A549 (cell line): ENCODE data around the gene OGFOD2. TPM values are rescaled to one million over a fixed set of nuclear protein-coding genes. Genes with fewer than 3 reads are reported as not detected.

Experiments
- ATAC-seq, 2 experiments: fragments of 200-7000 bp in 1 of 2; fragments of >200 bp in 1 of 2; cut with Nextera tagmentation in 1 of 2; cut with Tn5 transposase in 1 of 2; 3 replicates each; pipeline versions ENCODE4 v1.8.0 to v1.9.1; 2018 to 2020; ENCODE audit warnings: mild to moderate bottlenecking in 1 of 2, moderate library complexity in 1 of 2
- CTCF ChIA-PET: fragments of 300-600 bp; sonication (Branson Sonifier 250); formaldehyde crosslinking; extraction: SDS; loops from one replicate; lab custom pipeline; 2021; ENCODE audit warnings: antibody characterized with exemption, inconsistent platforms; lab: Yijun Ruan, JAX
- POLR2A ChIA-PET: fragments of 350-600 bp; formaldehyde crosslinking; extraction: SDS; loops from one replicate; lab custom pipeline; 2021; ENCODE audit warnings: antibody characterized with exemption, inconsistent platforms; lab: Yijun Ruan, JAX
- DNase-seq, 2 experiments: peaks; one replicate each; pipeline versions ENCODE4 v3.0.0 to v3.0.0-alpha.2; 2011 to 2016; ENCODE audit warnings: low read depth in 1 of 2, low spot score in 1 of 2
- FAIRE-seq: peaks from 2 replicates; lab custom pipeline; 2011; peaks lifted over from hg19 to GRCh38; lab: Jason Lieb, UNC
- H3K27ac ChIP-seq, 2 experiments: fragments of >200 bp; sonication (Bioruptor Twin); formaldehyde crosslinking; 3 replicates each; pipeline ENCODE4 v1.5.1; 2016 to 2017
- H3K4me1 ChIP-seq: fragments of >200 bp; sonication (Bioruptor Twin); formaldehyde crosslinking; 3 replicates; pipeline ENCODE4 v1.6.1; 2016
- H3K4me2 ChIP-seq: fragments of >200 bp; sonication (Bioruptor Twin); formaldehyde crosslinking; 3 replicates; pipeline ENCODE4 v1.6.1; 2016
- H3K4me3 ChIP-seq: fragments of >200 bp; sonication (Bioruptor Twin); formaldehyde crosslinking; 3 replicates; pipeline ENCODE4 v1.5.1; 2016
- H3K9me3 ChIP-seq: fragments of >200 bp; sonication (Bioruptor Twin); formaldehyde crosslinking; 3 replicates; pipeline ENCODE4 v1.6.1; 2016
- BCL3 ChIP-seq: fragments of >200 bp; sonication (Bioruptor Twin); formaldehyde crosslinking; IDR thresholded peaks from 3 replicates; pipeline ENCODE4 v1.6.1; 2016
- CEBPB ChIP-seq, 2 experiments: fragments of >200 bp in 1 of 2; sonication (Bioruptor Twin) in 1 of 2; formaldehyde crosslinking in 1 of 2; IDR thresholded peaks; 2 replicates each; pipeline ENCODE4 v1.6.1; 2012 to 2016
- CHD2 ChIP-seq: fragments of 150-350 bp; IDR thresholded peaks from 2 replicates; pipeline ENCODE4 v1.6.1; 2014; ENCODE audit warnings: low read length; ENCODE audit not compliant: partially characterized antibody
- CTCF ChIP-seq: fragments of >200 bp; sonication (Bioruptor Twin); formaldehyde crosslinking; IDR thresholded peaks from 3 replicates; pipeline ENCODE4 v1.5.1; 2016
- EHMT2 ChIP-seq: fragments of 200-600 bp; sonication (generic); IDR thresholded peaks from 2 replicates; pipeline ENCODE4 v1.6.1; 2016; ENCODE audit warnings: antibody characterized with exemption, low read depth, mild to moderate bottlenecking, moderate library complexity
- GATA3 ChIP-seq: IDR thresholded peaks from 2 replicates; pipeline ENCODE4 v1.6.1; 2012; ENCODE audit warnings: borderline replicate concordance
- HDAC2 ChIP-seq: fragments of 200-600 bp; sonication (generic); IDR thresholded peaks from 2 replicates; pipeline ENCODE4 v1.6.1; 2016
- HOXB5 ChIP-seq: fragments of 250-450 bp; sonication (Bioruptor Pico); IDR thresholded peaks from 2 replicates; pipeline ENCODE4 v1.5.0; 2020; ENCODE audit warnings: mild to moderate bottlenecking, moderate library complexity
- JUN ChIP-seq, 2 experiments: fragments of >200 bp; sonication (Bioruptor Twin); formaldehyde crosslinking; IDR thresholded peaks; 2 replicates in 1 of 2; 3 replicates in 1 of 2; pipeline ENCODE4 v1.6.1; 2016 to 2017
- KDM1A ChIP-seq: fragments of 200-600 bp; sonication (generic); IDR thresholded peaks from 2 replicates; pipeline ENCODE4 v1.6.1; 2016; ENCODE audit warnings: low read depth, mild to moderate bottlenecking
- MAX ChIP-seq: IDR thresholded peaks from 2 replicates; pipeline ENCODE4 v1.6.1; 2012
- MAZ ChIP-seq: fragments of 150-350 bp; IDR thresholded peaks from 2 replicates; pipeline ENCODE4 v1.6.1; 2014; ENCODE audit warnings: antibody characterized with exemption, low read depth, low read length, borderline replicate concordance
- MYC ChIP-seq: IDR thresholded peaks from 2 replicates; pipeline ENCODE4 v1.6.1; 2012; ENCODE audit warnings: mild to moderate bottlenecking, inconsistent platforms, low read length, improper control_type of control experiment, borderline replicate concordance
- POLR2AphosphoS2 ChIP-seq: conservative IDR thresholded peaks from 2 replicates; pipeline ENCODE4 v1.6.1; 2012; ENCODE audit warnings: low read length, improper control_type of control experiment, inconsistent platforms
- RARB ChIP-seq: fragments of 250-450 bp; sonication (Bioruptor Pico); IDR thresholded peaks from 2 replicates; pipeline ENCODE4 v1.8.0; 2021; ENCODE audit warnings: mild to moderate bottlenecking, moderate library complexity
- REST ChIP-seq: fragments of 200-600 bp; sonication (generic); IDR thresholded peaks from 2 replicates; pipeline ENCODE4 v1.6.1; 2016; ENCODE audit warnings: antibody characterized with exemption, mild to moderate bottlenecking, moderate library complexity
- RFX5 ChIP-seq: fragments of 450-650 bp; IDR thresholded peaks from 2 replicates; pipeline ENCODE4 v1.7.1; 2014; ENCODE audit warnings: antibody characterized with exemption, mild to moderate bottlenecking, moderate library complexity
- SMC3 ChIP-seq: fragments of >200 bp; sonication (Bioruptor Twin); formaldehyde crosslinking; IDR thresholded peaks from 3 replicates; pipeline ENCODE4 v1.6.1; 2018; ENCODE audit warnings: inconsistent platforms
- SREBF2 ChIP-seq: fragments of 450-650 bp; IDR thresholded peaks from 2 replicates; pipeline ENCODE4 v1.6.1; 2014; ENCODE audit warnings: mild to moderate bottlenecking, moderate library complexity
- TP53 ChIP-seq: fragments of 250-450 bp; sonication (Bioruptor Pico); IDR thresholded peaks from 2 replicates; pipeline ENCODE4 v1.5.0; 2021; ENCODE audit warnings: mild to moderate bottlenecking, moderate library complexity
- ZNF302 ChIP-seq: fragments of 250-450 bp; sonication (Bioruptor Pico); IDR thresholded peaks from 2 replicates; pipeline ENCODE4 v1.9.0; 2021; ENCODE audit warnings: inconsistent platforms, mild to moderate bottlenecking, moderate library complexity
- WGBS: methylation state at CpG from one replicate; pipeline ENCODE4 v1.1.6; 2017; ENCODE audit errors: missing lambda C conversion rate; 5-methylcytosine and 5-hydroxymethylcytosine counted together
- polyA plus RNA-seq, 4 experiments: library from polyadenylated mRNA; depleted of rRNA in 3 of 4; stranded (reverse); fragments of >200 nt; fragmentation: RNase III in 1 of 4; extraction: RNeasy Plus Mini Kit Qiagen cat#74134 plus additional on column Dnase treatment in 1 of 4; gene quantifications; 2 replicates in 3 of 4; 3 replicates in 1 of 4; pipeline ENCODE4 v1.2.3, GENCODE V29; 2011 to 2017

The OGFOD2 gene
- polyA plus RNA-seq, 2 of the 4 experiments (the other 2 are of a cell fraction), result 11.0 to 18.2 TPM

- Histone ChIP-seq H3K9me3 (no peaks in the 10 kb centered on the region), H3K4me1 (no peaks in the 10 kb centered on the region), H3K4me2 (no peak overlapping the region), H3K4me3 (no peak overlapping the region), H3K27ac (no peak overlapping the region)
- POLR2A ChIA-PET, result no interaction called here
- ATAC-seq (peak in 1 of 2 experiments; percentile 4; a peak in 1 of 6 replicates), DNase-seq (no peak), FAIRE-seq (no peak)
- 81% methylated on average over 16 of the region's 16 CpGs for WGBS
- TF ChIP-seq CHD2 (no peak), JUN (IDR thresholded peaks at IDR 0.05) (no peak), GATA3 (no peak), HOXB5 (CRISPR knock-in tag) (no peak), KDM1A (no peak), CTCF (no peak), TP53 (no peak), REST (no peak), CEBPB (IDR thresholded peaks at IDR 0.05) (no peak), ZNF302 (CRISPR knock-in tag) (no peak), MYC (no peak), SMC3 (no peak), BCL3 (no peak), RFX5 (no peak), POLR2AphosphoS2 (no peak)
- CTCF ChIA-PET, result interaction anchor here (1.2 to 2.6 kb wide), 3 partner anchors 15 to 241 kb away, joined by 3 to 7 read pairs (median 5); partner anchors contain the start of gene PITPNM2
These were observed 21.7 kb downstream of the OGFOD2 start for GRCh38 chr12:122996621-122997342.

- H3K4me2 ChIP-seq, result no peak overlapping the region
- no peak for FAIRE-seq
- TF ChIP-seq HDAC2 (no peak), MAZ (no peak), MAX (no peak), RARB (CRISPR knock-in tag) (no peak), SREBF2 (no peak), EHMT2 (no peak)
- H3K9me3 ChIP-seq, result no peaks in the 10 kb centered on the region
- H3K4me3 ChIP-seq, result no peak overlapping the region
- H3K27ac ChIP-seq, result no peak overlapping the region
- WGBS, result 93% methylated on average over 25 of the region's 25 CpGs
- ChIA-PET POLR2A (no interaction called here), CTCF (interaction anchor here (0.5 to 2.6 kb wide), 6 partner anchors 16 to 153 kb away, joined by 3 to 7 read pairs (median 4); partner anchors contain the start of gene PITPNM2)
- H3K4me1 ChIP-seq, result no peaks in the 10 kb centered on the region
- DNase-seq, result no peak
- ATAC-seq, result peak in 1 of 2 experiments; percentile 7; a peak in 3 of 6 replicates
These were observed 22.6 kb downstream of the OGFOD2 start for GRCh38 chr12:122997343-122998250.
